B cell (primary cell): ENCODE data around the gene ZMYM5.

ENCODE experiments used
- CTCF ChIP-seq: fragments of 200-600 bp; IDR thresholded peaks from one replicate; pipeline ENCODE4 v1.8.0; 2022; ENCODE audit warnings: antibody characterized with exemption, mild to moderate bottlenecking
- EZH2 ChIP-seq: IDR thresholded peaks from 2 replicates; pipeline ENCODE4 v1.6.1; 2012; ENCODE audit warnings: borderline replicate concordance, low read depth, mild to moderate bottlenecking, moderate library complexity, low read length; ENCODE audit not compliant: insufficient read depth, poor library complexity, severe bottlenecking

- TF ChIP-seq CTCF (no peak), EZH2 (no peak)
Measured at GRCh38 chr13:19836472-19836871, 27.0 kb downstream of the ZMYM5 start.
